ENCODE data around the gene LAMC1.

DNA sequence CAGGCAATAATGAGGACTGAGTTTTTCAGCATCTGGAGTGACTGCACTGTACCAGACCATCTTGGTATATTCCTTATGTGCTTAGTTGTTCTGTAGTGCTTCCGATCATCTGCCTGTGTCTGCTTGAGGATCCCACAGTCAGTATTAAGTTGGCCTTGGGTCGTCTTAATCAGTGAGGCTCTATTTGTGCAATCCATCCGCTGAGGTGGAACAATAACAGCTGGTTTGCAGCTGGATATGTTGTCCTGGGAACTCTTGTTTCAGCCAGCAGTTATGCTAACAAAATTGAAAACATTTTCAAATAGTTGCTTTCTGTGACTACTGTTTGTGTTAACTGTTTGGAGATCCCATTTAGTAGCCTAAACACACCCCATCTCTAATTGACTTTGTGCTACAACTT lies 73.7 kb downstream of the LAMC1 start:
- TF ChIP-seq, protein P1, sequence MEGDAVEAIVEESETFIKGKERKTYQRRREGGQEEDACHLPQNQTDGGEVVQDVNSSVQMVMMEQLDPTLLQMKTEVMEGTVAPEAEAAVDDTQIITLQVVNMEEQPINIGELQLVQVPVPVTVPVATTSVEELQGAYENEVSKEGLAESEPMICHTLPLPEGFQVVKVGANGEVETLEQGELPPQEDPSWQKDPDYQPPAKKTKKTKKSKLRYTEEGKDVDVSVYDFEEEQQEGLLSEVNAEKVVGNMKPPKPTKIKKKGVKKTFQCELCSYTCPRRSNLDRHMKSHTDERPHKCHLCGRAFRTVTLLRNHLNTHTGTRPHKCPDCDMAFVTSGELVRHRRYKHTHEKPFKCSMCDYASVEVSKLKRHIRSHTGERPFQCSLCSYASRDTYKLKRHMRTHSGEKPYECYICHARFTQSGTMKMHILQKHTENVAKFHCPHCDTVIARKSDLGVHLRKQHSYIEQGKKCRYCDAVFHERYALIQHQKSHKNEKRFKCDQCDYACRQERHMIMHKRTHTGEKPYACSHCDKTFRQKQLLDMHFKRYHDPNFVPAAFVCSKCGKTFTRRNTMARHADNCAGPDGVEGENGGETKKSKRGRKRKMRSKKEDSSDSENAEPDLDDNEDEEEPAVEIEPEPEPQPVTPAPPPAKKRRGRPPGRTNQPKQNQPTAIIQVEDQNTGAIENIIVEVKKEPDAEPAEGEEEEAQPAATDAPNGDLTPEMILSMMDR (conservative IDR thresholded peaks at IDR 0.05; ENCODE audit: low read depth, low read length) = no peak
- no peak for TF ChIP-seq EZH2 (IDR thresholded peaks at IDR 0.05; ENCODE audit: borderline replicate concordance, low read depth, low read length, poor library complexity, severe bottlenecking)

Data from A673 (cell line).